HUES6 (cell line): ENCODE measurements around the gene ITIH1.

Experiments
- H3K27ac ChIP-seq: 2 replicates; pipeline ENCODE4 v1.7.0; 2013; ENCODE audit warnings: low read depth, mild to moderate bottlenecking, low read length, inconsistent platforms
- H3K27me3 ChIP-seq: 2 replicates; pipeline ENCODE4 v1.6.1; 2013; ENCODE audit warnings: low read length; ENCODE audit not compliant: control insufficient read depth, insufficient read depth
- H3K36me3 ChIP-seq: 2 replicates; pipeline ENCODE4 v1.6.1; 2013; ENCODE audit warnings: low read length; ENCODE audit not compliant: control insufficient read depth, insufficient read depth
- H3K4me1 ChIP-seq: 2 replicates; pipeline ENCODE4 v1.6.1; 2013; ENCODE audit warnings: low read length; ENCODE audit not compliant: control insufficient read depth, insufficient read depth
- H3K4me3 ChIP-seq: 2 replicates; pipeline ENCODE4 v1.5.1; 2013; ENCODE audit warnings: low read depth, low read length
- H3K9ac ChIP-seq: one replicate; pipeline ENCODE4 v1.6.1; 2013; ENCODE audit warnings: mild to moderate bottlenecking, low read length
- H3K9me3 ChIP-seq: 2 replicates; pipeline ENCODE4 v1.6.1; 2013; ENCODE audit warnings: low read depth, low read length; ENCODE audit not compliant: control insufficient read depth, insufficient read depth

The ITIH1 gene

DNA sequence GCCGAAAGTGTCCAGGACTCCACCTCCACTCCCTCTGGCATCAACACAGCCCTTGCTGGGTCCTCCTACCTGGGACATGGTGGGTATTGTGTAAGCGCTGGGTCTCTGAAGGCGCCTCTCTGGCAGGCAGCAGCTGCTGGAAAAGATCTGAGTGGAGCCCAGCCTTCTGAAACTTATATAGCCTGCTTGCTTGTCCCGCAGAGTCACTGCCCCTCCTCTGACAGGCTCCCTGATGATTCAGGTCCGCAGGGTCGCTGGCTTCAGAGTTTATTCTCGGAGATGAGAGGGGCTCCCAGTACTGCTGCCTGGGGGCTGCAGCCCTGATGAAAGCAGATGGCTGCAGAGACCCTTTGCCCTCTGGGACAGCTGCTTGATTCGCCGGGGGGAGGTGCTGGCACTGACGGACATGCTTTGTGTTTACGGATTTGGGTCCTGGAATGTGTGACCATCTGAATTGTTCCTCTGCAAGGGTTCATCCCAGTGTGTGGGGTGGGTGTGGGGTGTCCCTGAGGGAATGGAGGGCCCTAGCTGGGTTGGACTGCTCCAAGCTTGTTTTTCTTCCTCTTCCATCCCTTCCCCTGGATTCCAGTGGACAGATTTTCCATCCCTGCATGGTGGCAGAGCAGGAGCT, 57.6 kb downstream of the ITIH1 start, which contains the start of gene MUSTN1:
Gene MUSTN1, minus strand, starts transcription at position 149 of the 631 bp plus-strand sequence. Its CDS starts 71 bp downstream, at position 78.
- H3K27ac ChIP-seq, result no peak within 1 kb of the TSS
- H3K4me1 ChIP-seq, result peaks cover 9% of the 10 kb centered on the region; the same call in 1 of the 2 replicates
- no peak within 1 kb of the TSS for H3K9ac ChIP-seq

DNA sequence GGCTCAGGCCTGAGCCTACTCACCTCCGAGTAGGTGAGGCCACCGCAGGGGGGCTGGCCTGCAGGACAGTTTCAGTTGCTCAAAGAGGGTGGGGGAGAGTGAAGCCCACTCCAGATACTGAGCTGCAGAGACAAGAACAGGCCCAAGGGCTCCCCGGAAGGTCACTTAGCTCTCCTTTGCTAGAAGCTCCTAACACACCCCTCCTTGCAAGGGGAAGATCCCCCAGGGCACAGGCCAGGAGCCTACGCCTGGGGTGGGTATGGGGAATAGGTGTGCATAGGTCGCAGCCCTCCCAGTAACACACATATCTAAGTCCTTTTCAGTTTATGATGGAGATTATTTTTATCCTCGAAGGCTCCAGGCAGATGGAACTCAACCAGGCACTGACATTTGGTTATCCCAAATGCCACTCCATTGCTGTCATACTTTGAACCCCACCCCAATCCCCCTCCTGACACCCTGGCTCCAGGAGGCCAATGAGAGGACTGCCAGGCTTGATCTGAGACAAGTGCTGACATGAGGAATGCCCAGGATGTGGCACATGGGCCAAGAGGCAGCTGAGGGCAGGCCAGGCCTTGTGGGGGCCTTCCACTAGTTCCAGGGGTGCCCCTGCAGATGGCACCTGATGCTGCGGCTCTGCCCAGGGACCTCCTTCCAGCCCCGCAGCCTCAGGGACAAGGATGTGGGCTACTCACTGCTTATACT, 58.5 kb downstream of the ITIH1 start:
- H3K4me1 ChIP-seq, result peaks cover 9% of the 10 kb centered on the region; the same call in 1 of the 2 replicates
- H3K27me3 ChIP-seq, result no peaks in the 10 kb centered on the region
- H3K4me3 ChIP-seq, result no peak overlapping the region
- no peaks in the 10 kb centered on the region for H3K9me3 ChIP-seq
- H3K9ac ChIP-seq, result no peak overlapping the region
- peaks cover 10% of the 10 kb centered on the region; the same call in 1 of the 2 replicates for H3K36me3 ChIP-seq
- no peak overlapping the region for H3K27ac ChIP-seq

More for the DNA sequence above, 57.6 kb downstream of the ITIH1 start, which contains the start of gene MUSTN1:
- H3K27me3 ChIP-seq, result no peaks in the 10 kb centered on the region
- no peak within 1 kb of the TSS for H3K4me3 ChIP-seq
- 0 out of 2 replicates have a peak, but pooled peaks cover 8% of the 10 kb centered on the region for H3K36me3 ChIP-seq
- H3K9me3 ChIP-seq, result no peaks in the 10 kb centered on the region

DNA sequence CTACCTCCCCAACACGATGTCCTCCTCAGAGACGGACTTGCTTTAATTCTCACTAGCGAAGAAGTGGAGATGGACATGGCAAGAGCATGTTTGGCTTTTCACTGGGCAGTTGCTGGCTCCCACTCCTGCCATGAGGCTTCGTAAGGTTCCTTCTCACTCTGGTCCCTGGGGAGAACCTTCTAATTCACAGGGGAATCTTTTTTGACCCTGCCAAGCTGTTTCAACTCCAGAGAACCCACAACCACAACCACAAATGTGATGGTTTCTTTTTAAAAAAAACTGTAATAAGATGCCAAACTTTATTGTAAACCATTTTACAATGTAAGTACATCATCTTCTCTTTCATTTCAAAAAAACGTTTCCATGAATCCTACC, 59.1 kb downstream of the ITIH1 start:
- peaks cover 14% of the 10 kb centered on the region for H3K36me3 ChIP-seq
- no peaks in the 10 kb centered on the region for H3K27me3 ChIP-seq
- no peaks in the 10 kb centered on the region for H3K9me3 ChIP-seq
- peaks cover 9% of the 10 kb centered on the region; the same call in 1 of the 2 replicates for H3K4me1 ChIP-seq
- H3K9ac ChIP-seq, result no peak overlapping the region
- H3K27ac ChIP-seq, result no peak overlapping the region
- H3K4me3 ChIP-seq, result no peak overlapping the region

DNA sequence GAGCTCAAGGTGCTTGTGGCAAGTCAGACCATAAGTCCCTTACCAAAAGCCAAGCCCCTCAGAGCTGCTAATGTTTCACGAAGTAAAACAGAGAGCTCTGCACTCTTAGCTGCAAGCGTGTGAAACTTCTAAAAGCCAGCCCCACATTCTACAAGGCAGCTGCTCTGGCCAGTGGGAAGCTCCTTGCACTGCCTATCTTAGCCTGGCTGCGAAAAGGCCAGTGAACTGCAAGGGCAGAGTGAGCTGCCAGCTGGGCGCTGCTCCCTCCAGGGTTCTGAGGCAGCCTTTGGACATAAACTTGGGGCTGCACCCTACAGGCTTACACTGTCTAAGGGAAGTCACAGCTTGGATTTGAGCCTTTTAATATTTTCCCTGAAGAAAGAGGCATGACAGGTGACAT, 59.6 kb downstream of the ITIH1 start:
- Histone ChIP-seq H3K4me1 (peaks cover 9% of the 10 kb centered on the region; the same call in 1 of the 2 replicates), H3K4me3 (no peak overlapping the region), H3K9me3 (no peaks in the 10 kb centered on the region), H3K9ac (no peak overlapping the region), H3K27ac (no peak overlapping the region), H3K27me3 (no peaks in the 10 kb centered on the region), H3K36me3 (peaks cover 17% of the 10 kb centered on the region)

DNA sequence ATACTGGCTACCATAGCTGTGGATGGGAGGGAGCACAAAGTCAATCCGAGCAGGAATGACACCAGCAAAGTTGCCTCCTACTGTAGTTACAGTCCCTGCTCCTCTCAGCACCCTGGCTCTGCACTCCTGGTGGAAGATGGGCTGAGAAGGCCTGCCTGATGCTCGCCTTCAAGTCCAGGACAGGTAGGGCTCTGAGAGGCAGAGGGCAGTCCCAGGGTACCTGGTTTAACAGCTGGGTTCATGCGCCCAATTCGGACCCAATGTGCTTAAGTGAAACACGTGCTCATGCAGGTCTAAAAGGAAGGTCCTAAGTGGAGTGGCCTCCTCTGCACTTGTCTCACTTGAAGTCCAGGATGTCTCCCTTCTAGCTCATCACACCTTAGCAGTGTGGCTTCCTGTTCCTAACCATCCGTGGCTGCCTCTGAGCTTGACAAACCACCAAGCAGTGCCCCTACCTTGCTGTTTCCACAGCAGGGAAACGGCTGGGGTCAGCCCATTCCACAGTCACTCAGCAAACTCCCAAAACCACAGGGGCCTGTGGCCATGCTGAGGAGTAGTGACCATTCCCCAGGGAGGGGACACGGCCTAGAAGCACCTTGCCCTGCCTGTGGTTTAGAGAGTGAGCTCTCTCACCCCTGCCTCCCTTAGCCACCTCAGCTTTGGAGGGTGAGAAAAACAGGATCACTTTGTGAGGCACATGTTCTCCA, 61.3 kb downstream of the ITIH1 start:
- H3K36me3 ChIP-seq, result peaks cover 23% of the 10 kb centered on the region
- peaks cover 9% of the 10 kb centered on the region; the same call in 1 of the 2 replicates for H3K4me1 ChIP-seq
- H3K27ac ChIP-seq, result no peak overlapping the region

DNA sequence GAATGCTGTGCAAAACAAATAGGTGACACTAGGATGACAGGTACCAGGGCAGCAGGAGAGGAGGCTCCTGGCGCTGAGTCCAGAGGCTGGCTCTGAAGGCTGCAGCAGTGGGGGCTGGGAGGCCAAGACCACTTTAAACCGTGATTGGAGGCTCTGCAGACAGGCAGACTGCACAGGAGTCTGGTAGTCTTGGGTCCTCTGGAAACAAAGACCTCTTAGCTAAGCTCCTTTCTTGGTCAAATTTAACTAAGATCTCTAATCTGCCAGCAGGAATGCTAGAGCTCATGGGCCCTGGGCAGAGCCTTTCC, 61.8 kb downstream of the ITIH1 start:
- H3K27me3 ChIP-seq, result no peaks in the 10 kb centered on the region
- H3K4me1 ChIP-seq, result peaks cover 9% of the 10 kb centered on the region; the same call in 1 of the 2 replicates
- no peak overlapping the region for H3K27ac ChIP-seq
- no peak overlapping the region for H3K4me3 ChIP-seq
- H3K36me3 ChIP-seq, result peaks cover 23% of the 10 kb centered on the region
- H3K9me3 ChIP-seq, result no peaks in the 10 kb centered on the region
- H3K9ac ChIP-seq, result no peak overlapping the region

More for the DNA sequence above, 61.3 kb downstream of the ITIH1 start:
- Histone ChIP-seq H3K9me3 (no peaks in the 10 kb centered on the region), H3K4me3 (no peak overlapping the region), H3K27me3 (no peaks in the 10 kb centered on the region), H3K9ac (no peak overlapping the region)

DNA sequence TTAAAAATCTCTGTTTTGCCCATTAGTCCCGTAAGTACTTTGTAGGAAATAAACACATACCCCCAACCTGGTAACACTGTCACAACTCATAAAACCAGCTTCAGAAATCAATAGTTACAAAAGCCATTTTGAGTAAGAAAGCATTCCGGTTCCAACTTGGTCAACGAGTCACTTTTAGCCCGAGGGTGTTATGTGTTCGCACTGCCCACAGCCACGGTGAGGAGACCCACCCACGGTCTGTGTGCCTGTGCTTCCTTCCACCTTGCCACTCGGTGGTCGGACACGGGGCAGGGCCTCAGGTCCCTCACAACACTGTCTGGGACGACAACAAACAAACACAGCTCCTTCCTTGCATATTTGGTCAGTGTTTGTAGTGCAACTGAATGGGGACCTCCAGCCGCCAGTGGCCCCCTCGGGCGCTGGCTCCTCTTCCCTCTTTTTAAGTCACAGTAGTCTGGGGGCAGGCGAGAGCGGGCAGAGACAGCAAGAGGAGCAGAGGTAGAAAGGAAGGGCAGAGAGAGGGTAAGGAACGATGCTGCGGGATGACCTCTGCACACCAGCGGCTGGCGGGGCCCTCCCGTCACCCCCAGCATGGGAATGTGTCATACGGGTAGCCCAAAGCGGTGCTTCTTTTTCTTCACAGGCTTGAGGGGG, 62.6 kb downstream of the ITIH1 start:
- Histone ChIP-seq H3K36me3 (peaks cover 23% of the 10 kb centered on the region), H3K27me3 (no peaks in the 10 kb centered on the region), H3K27ac (no peak overlapping the region), H3K4me3 (no peak overlapping the region), H3K9ac (no peak overlapping the region), H3K4me1 (peaks cover 5% of the 10 kb centered on the region; the same call in 1 of the 2 replicates), H3K9me3 (no peaks in the 10 kb centered on the region)

DNA sequence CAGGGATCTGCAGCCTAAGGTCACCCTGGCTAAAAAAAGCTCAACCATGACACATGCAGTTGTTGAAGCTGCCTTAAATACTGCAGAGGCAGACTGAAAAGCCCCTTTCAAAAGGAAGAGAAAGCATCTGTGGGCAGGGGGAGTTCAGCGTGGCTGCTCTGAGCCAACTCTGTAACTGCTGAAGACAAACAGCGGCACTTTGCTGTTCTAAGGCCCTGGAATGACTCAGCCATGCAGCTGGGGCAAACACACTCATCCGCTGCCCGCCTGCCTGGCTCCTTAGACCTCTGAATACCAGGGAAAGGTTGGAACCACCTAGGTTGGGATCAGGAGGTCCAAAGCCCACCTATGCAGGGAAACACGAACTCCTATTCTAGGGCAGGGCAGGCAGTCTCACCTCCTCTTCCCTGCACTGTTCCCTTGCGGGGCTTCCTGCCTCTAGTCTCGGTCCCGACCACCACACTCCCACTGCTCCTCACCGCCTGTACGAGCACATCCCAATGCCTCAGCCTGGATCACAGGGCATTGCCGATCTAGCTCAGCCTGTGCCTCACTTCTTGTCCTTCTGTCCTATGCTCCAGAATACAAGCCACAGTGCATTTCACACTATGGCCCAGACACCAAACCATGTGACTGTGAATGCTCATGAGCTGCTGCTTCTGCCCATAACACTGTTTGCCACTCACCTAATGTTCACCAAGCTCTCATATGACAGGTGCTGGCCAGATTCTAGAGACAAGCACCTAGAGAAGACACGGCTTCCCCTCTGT, 64.0 kb downstream of the ITIH1 start:
- H3K9me3 ChIP-seq, result no peaks in the 10 kb centered on the region
- H3K27ac ChIP-seq, result no peak overlapping the region
- H3K4me1 ChIP-seq, result no peaks in the 10 kb centered on the region
- no peaks in the 10 kb centered on the region for H3K27me3 ChIP-seq
- H3K36me3 ChIP-seq, result peaks cover 18% of the 10 kb centered on the region
- no peak overlapping the region for H3K4me3 ChIP-seq
- H3K9ac ChIP-seq, result no peak overlapping the region
